Right renal cortex interstitium (tissue), 3 donors: ENCODE data around the gene SSH2. TPM values are rescaled to one million over a fixed set of nuclear protein-coding genes. Genes with fewer than 3 reads are reported as not detected.
"Not testable (repeated sequence)": the region's sequence is repeated elsewhere in the genome, so short reads cannot be mapped to it uniquely, and the experiment has no call there.

ENCODE experiments used
- DNase-seq, 3 donors: peaks; one replicate each; pipeline ENCODE4 v3.0.0-alpha.2; 2013; ENCODE audit warnings: low read depth in 3 of 3, low spot score in 2 of 3
- polyA plus RNA-seq, 3 donors: library from polyadenylated mRNA; unstranded; fragments of 120-200 nt; gene quantifications; one replicate each; pipeline ENCODE4 v1.2.1, GENCODE V29; 2013; ENCODE audit not compliant: insufficient read length in 3 of 3

The SSH2 gene
- polyA plus RNA-seq, 3 donors: 17.0 to 18.2 (median 17.1) TPM

DNA sequence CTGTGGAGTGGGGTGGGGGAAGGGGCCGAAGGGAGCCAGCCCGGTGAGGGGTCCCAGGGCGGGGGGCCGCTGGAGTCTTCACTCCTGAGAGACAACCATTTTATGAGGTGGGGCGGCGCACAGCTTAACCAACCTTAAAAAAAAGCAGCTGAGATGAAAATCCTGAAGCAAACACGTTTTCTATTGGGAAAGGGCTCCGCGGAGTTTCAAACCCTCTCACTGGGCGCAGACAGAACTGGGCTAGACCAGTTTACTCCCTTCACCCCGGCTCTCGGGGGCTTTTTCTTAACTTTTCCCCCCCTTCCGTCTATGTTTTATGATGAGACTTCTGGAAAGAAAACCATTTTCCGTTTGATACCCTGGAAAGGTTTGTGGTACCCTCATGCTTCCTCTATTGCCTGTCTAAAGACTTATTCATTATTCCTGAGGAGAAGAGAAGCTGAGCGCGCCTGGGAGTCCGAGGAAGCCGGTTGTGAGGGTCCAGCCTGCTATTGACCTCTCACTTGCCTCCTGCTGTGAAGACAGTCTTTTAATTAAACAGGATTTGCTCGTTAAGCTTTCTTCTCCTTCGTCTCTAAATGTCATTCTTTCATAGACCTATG, 482 bp upstream of the SSH2 start:
- no peak for DNase-seq

DNA sequence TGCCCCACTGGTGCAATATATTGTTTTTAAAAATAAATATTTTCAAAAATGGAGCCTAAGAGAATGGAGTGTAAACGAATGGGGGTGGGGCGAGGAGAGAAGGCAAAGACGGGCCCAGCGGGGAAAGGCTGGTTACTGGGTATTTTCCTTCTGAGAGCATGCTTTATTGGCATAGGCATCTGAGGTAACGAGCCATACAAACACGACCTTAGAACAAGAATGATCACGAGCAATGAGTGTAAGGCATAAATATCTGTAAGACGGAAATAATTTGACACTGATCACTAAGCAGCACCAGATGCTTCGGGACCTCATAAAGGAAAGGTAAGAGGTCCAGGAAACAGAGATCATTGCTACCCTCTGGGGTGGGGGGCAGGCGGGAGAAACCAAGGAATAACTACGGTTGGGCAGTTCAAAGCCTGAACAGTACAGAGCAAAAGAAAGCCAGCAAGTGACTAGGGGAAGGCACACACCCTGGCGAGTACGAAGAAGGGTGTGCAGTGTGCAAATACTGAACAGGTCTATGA, 959 bp downstream of the SSH2 start:
- DNase-seq: peak in 1 of 3 donors; percentile 34

DNA sequence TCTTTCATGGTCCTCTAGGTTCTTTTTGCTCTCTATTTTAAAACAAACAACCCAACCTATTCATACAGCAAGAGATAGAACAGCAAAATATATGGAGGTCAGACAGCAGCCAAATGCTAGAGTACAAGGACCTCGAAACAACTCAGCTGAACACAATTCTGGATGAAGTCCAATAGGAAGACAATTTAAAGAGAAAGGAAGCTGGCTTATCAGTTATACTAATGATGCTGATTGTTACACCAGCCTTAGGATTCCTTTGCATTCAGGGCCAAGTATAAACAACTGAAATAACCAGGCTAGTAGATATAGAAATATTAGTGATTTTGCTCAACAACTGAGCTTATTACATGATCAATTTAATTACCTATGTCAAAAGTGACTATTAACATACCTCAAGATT, 2.5 kb downstream of the SSH2 start:
- no peak for DNase-seq

DNA sequence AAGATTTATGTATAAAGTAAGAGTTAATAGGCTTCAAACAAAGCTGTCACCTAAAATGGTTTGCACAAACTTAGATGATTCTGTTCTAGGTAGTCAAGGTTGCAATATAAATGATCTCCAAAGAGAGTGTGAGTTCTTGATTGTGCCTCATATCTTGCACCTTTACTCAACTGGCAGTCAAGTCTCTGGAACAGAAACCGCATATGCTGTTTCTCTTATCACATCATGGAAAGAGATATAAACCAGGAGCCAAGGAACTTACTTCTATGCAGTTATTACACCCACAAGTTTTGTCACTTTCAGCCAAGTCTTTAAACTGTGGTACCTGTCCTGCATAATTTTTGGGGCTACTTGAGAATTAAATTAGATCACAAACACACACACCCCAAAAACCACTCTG, 5.2 kb downstream of the SSH2 start:
- DNase-seq: no peak

DNA sequence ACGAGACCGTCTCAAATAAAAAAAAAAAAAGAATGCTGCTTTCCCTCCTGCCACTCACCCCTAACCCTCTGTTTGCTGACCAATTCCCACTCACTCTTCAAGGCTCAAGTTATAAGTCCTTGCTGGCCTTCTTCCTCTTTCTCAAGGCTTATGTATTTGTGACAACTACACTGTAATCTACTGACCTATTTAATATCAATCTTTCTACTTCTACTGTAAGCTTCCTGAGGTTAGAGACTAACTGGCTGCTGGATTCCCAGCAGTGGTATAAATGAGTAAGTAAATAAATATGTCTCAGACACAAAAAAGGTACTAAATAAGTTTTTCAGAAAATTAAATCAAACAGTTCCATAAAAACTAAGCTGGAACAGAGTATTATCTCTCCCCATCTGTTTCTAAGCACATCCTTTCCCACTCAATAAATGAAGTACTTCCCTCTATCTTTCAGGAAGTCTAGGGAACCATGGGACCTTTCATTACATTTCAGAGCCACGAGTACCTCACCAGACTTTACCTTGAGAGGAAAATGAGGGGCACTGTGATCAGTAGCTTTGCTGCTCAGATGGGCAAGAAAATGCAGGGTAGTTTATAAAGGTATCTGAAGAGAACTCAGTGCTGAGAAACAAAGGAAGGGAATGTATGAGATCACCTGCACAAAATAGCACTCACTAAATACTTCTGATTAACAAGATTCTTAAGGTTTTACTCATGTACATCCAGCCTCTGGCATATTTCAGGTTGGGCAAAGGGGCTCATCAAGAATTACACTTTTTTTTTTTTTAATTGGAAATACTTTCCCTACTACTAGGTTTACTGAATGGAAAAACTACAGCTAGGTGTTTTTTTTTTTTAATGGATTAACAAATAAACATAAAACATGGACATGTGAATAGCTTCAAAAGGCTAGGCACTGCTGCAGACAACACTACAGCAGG, 10.8 kb downstream of the SSH2 start:
- DNase-seq: no peak

DNA sequence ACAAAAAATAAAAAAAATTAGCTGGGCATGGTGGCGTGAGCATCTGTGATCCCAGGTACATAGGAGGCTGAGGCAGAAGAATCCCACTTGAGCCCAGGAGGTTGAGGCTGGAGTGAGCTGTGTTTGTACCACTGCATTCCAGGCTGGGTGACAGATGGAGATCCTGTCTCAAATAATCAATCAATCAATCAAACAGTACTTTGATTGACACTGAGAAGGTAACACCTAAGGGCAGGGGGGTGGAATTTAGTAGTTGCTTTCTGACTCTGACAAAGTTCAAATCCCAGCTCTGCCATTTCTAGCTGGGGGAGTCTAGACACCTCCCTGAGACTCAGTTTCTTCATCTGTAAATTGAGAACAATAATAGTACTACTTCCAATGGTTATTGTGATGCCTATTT, 12.0 kb downstream of the SSH2 start:
- no peak for DNase-seq

DNA sequence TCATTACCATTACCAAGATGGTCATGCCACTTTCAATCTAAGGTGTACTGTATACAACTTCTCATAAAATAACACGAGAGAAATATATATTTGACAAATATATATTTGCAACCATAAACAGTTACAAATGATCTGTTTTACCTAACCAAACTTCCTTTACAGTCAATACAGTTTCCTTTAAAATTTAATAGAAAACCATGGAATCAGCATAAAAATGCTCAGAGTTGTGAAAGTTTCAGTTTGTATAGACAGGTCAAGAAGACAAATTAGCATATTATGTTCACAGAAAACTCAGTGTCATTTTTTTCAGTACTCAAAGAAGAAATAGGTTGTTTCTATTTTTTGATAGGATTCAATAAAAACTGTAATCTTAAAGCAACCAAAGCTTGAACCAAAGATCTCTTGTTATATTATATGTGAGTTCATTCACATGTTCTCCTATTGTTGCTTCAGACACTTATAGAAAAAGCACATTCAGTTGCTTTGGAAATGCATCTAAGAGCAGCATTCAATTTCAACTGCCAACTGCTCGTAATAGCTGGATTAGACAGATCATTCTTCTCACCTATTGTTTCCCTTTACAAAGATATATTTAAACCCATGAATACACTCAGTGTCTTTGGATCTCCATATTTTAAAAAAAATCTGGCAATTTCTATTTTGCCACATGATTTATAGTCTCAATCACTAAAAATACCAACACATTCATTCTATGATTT, 15.1 kb downstream of the SSH2 start:
- DNase-seq: no peak

DNA sequence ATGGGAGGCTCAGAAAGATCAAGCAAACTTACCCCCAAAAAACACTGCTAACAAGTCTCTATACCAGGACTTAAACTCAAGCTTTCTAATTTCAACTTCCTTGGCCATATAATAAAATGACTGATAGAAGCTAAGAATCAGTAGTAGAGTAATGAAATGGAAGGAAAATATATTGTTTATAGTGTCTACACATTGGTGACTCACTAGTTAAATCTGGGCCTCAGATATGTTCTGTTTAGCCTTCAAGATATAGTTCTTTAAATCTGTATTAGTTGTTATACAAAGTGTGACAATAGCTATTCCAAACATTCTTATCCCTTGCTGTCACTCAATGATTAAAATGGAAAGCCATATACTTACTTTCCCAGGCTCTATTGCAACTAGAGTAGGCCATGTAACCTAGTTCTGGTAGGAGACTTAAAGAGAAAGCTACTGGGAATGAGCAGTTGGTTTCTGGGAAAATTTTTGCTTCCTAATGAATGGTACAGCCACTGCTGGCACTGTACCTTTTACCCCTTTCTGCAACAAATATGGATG, 18.3 kb downstream of the SSH2 start:
- no peak for DNase-seq

DNA sequence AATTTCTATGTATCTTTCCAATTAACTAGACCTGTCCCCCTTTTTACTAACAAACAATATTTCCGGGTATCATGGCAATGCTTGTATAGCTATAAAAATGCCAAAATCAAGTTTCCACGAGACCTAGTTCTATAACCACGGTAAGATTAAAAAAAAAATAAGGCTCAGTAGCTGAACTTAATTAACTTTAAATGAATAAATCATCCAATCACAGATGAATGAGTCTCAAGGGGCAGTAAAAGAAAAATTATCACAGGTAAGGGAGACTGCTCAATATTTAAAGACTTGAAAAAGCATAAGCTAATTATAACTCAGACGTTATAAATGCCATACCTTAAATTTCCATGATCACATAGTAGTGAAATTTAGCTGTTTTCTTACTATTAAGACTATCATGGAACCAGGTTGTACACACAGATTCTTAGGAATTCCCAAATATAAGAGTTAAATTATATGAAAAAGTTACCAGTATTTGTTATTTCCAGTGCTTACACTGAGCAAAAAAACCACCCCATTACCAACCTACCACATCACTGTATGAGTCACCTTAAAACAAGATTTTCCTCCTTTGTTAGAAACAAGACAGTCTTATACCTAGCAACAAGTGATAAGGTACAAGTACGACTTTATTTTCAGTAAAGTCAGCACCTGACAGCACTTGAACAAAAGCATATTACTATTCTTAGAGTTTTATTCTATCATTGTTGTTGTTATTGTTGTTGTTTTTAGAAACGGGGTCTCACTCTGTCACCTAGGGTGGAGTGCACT, 20.6 kb downstream of the SSH2 start:
- DNase-seq: no peak

DNA sequence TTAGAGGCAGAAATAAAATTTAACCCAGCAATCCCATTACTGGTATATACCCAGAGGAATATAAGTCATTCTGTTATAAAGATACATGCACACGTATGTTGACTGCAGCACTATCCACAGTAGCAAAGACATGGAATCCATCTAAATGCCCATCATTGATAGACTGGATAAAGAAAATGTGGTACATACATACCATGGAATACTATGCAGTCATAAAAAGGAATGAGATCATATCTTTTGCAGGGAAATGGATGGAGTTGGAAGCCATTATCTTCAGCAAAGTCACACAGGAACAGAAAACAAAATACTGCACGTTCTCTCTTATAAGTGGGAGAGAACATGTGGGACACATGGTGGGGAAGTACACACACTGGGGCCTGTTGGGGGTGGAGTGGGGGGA, 23.1 kb downstream of the SSH2 start:
- no peak for DNase-seq

DNA sequence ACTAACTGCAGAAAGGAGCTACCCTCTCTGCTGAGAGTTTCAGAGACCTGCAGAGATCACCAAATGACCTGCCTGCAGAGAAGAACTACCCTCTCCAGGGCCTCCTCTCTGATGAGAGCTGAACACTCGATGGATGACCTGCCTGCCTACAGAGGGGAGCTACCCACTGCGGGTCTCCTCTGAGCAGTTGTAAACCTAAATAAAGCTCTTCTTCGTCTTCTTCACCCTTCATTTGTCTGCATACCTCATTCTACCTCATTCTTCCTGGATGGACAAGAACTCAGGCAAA, 24.2 kb downstream of the SSH2 start:
- DNase-seq: no peak

DNA sequence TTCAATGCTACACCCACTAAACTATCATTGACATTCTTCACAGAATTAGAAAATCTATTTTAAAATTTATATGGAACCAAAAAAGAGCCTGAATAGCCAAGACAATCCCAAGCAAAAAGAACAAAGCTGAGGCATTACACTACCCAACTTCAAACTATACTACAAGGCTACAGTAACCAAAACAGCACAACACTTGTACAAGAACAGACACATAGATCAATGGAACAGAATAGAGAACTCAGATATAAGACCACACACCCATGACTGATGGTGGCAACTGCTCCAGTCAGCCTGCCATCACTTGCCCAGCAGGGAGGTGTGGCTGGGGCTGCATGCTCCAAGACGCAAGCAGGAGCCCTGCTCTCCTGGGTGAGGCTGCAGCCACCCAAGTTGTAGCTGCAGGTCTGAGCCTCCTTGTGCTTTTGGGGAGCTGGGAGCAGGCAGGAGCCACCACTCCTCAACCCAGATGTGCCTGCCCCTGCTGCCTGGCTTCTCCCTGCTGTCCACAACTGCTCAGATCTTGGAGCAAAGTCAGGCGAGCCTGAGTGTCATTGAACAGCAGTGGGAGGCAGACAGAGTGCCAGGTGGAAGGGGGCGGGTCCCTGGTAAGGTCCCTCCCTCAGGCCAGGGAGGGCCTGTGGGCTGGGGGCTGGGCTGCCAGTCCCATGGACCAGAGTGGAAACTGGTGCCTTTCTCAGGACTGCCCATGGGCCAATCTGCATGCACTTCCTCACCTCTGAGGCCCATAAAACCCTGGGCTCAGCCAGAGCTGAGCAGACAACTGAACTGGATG, 24.7 kb downstream of the SSH2 start:
- DNase-seq: no peak

DNA sequence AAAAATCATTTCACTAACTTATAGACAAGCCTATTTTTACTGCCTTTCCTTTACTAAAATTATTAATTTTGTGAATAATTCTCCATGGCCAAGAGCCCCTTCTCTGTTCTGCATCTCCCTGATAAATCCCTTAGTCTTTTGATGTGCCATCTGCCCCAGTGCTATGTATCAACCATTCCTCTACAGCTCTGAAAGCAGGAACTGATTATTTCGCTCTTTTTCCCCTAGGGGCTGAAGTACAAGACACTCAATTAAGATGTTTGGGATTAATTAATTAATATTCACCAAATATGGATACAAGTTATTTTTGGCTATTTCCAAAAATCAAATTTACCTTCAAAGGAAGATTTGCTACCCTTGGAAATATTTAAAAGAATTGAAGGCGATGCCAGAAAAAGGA, 26.6 kb downstream of the SSH2 start:
- no peak for DNase-seq

DNA sequence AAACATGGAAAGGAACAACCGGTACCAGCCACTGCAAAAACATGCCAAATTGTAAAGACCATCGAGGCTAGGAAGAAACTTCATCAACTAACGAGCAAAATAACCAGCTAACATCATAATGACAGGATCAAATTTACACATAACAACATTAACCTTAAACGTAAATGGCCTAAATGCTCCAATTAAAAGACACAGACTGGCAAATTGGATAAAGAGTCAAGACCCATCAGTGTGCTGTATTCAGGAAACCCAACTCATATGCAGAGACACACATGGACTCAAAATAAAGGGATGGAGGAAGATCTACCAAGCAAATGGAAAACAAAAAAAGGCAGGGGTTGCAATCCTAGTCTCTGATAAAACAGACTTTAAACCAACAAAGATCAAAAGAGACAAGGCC, 32.9 kb downstream of the SSH2 start:
- DNase-seq: not testable (repeated sequence)

DNA sequence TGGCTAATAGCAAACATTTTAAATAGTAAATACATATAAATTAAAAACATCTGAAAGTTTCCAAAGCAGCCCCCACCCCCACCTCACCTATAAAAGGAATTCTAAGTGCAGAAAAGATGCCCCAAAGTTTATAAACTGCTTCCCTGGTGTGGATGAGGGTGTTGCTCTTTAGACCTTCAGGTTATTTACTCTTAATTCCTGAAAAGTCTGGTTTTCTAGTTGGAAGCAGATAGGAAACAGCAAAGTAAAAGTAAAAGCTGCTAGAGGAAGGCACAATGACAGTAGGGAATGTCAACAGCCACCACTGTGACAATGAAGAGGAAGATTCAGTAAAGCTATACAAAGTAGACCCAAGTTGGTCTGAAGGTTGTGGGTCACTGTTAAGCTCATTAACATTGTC, 37.8 kb downstream of the SSH2 start:
- no peak for DNase-seq

DNA sequence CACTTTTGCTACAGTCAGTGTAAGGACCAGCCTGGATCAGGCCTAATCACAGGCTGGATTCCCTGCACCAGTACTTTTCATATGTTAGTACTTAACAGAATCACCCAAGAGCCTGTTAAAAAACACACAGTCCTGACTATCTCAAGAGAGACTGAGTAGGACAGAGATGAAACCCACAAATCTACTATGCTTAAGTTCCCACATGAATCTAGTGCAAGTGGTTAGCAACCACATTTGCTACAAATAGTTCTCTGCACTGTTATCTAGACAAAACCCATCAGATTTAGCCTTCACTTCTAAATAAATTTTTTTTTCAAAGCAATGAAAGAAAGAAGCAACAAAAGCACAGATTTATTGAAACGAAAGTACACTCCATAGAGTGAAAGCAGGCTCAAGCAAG, 38.9 kb downstream of the SSH2 start:
- DNase-seq: no peak

DNA sequence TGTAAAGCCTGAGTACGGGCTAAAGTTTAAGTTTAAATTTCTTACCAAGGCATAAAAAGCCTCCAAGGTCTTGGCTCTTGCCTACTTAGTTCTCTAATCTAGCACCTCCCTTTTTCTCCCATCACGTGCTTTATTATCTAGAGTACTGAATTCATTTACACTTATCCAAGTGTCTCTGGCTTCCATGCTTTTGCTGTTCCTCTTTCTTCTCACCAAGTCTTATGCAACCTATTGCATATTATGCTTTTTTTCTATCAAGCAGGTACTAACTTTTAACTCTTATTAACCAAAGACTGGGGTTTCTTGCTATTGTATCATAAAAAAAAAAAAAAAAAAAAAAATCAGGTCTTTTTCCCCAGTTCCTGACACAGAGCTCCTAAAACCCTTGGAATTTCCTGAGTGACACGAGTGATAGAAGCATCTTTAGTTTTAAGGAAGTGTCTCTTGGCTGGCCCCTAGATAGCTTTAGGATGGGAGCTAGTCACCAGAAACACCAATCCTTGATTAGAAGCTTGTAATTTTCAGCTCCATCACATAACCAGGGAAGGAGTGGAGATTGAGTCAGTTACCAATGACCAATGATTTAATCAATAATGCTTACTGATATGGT, 44.9 kb downstream of the SSH2 start:
- DNase-seq: no peak

DNA sequence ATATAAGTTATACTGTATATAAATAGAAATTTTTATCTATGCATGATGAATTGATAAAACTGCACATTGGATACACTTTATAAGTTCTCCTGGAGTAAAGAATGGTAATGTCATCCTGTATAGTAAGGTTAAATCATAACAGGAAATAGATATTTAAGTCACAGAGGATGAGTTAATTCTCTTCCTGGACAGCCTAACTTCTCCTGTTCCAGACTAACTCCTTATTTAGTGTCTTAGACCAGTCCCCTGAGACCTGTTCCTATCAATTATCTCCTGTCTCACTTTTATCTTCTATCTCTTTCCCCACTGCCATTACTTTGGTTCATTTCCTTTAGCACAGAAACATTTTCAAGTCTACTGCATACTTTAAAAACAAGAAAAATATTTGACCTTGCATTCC, 46.5 kb downstream of the SSH2 start:
- DNase-seq: no peak

DNA sequence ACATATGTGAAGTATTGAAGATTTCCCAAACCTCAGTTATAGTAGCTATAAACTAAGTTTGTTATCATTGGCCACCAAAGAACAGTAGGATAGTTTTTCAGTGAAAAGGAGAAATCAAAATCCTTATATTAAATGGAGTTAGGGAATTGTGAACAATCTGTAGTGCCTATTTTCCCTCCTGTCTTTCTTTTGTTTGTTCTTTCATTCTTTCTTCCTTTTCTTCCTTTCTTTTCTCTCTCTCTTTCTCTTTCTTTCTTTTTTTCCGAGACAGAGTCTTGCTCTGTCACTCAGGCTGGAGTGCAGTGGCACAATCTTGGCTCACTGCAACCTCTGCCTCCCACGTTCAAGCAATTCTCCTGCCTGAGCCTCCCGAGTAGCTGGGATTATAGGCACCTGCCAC, 48.8 kb downstream of the SSH2 start:
- no peak for DNase-seq
